ENCODE results near the gene AP3B2.
"Not testable (repeated sequence)": the region's sequence is repeated elsewhere in the genome, so short reads cannot be mapped to it uniquely, and the experiment has no call there.

The AP3B2 gene

DNA sequence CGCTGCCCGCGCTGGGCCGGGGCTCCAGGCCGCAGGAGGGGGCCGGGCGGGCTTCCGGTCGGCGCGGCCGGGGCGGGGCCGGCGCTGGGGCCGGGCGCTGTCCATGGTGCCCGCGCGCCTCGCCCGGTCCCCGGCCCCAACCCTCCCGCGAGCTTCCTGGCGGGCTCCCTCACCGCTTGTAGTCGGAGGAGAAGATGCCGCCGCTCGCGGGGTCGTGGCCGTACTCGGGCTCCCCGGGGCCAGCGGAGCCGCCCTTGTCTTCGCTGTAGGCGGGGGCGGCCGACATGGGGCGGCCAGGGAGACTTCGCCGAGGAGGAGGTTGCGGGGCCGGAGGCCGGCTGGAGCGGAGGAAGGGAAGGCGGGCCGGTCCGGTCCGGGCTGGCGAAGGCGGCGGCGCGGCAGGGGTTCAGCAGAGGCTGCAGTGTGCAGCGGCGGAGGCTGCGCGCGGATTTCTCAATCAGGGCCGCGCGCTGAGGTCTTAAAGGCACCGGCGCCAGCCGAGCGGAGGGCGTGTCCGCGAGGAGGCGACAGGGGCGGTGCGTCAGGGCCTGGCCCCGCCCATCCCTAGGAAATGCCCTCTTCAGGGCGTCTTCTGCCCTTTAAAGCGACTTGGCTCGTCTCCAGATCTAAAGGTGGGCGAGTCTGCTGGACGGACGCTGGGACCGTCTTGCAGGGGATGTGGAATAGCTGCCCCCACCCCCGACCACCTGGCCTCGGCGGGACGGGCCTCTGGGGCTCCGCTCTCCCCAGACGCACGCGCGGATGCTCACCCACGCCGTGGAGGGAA lies at the start of gene AP3B2:
Gene AP3B2, minus strand, starts transcription at position 455 of the 787 bp plus-strand sequence. Its CDS starts 169 bp downstream, at position 286.
- peak; percentile 62 for DNase-seq (ENCODE audit: low spot score)

DNA sequence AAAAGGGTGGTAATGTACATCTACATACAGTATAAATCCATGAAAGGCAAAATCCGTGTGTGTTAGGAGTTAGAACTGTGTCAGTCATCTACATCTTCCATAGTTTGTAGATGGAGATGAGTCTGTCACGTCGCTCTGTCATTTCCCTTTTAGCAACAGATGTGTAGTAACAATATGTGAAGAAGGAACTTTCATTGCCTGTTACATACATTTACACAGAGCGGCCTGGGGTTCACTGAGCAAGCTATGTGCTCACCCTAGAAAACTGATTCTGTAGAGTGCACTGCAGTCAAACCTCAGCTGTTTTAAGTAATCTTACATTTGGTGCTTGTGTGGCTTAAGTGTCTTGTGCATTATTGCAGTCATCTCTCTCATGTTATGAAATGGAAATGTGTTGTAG lies 41.6 kb upstream of the AP3B2 start:
- DNase-seq (ENCODE audit: low spot score) = no peak

- peak; percentile 28 for DNase-seq (ENCODE audit: low spot score)
These were observed 41.1 kb upstream of the AP3B2 start for GRCh38 chr15:82750831-82751180.

DNA sequence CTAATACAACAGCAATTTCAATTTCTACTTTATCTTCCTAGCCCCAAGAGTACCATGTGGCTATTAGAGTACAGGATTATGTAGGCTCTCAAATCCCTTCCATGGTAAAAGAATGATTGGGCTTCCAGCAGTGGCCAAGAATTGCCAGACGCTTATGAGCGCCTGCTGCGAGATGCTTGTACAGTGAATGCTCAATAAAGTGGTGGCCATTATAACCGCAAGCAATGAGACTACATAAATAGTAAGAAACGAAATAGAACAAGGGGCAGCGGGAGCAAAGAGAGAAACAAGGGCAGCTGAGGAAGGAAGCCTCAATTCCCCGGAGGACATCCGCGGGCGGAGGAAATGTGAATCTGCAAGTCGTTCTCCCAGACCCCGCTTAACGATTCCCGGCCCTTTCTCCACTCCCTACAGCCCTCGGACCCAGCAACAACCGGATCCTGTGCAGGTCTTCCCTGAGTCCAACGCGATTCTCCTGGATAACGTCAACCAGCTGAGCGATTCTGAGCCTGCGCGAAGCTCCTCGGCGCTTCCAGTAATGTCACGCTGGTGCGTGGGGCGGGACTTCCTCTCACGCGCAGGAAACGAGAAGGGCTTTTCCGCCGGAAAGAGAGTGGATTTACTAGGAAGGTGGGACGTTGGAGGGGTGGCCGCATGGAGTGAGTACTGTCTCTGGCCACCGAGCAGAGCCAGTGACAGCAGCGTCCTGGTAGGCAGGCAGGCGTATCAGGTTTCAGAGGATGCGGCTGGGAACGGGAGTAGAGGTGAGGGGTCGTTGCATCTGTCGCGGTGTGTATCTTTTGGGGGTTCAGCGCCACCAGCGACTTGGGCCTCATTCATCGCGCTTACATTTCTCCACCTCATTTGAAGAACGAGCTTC lies 40.5 kb upstream of the AP3B2 start:
- peak; percentile 85 for DNase-seq (ENCODE audit: low spot score)

GRCh38 chr15:82748315-82748714 lies 38.6 kb upstream of the AP3B2 start:
- DNase-seq (ENCODE audit: low spot score) = no peak

DNA sequence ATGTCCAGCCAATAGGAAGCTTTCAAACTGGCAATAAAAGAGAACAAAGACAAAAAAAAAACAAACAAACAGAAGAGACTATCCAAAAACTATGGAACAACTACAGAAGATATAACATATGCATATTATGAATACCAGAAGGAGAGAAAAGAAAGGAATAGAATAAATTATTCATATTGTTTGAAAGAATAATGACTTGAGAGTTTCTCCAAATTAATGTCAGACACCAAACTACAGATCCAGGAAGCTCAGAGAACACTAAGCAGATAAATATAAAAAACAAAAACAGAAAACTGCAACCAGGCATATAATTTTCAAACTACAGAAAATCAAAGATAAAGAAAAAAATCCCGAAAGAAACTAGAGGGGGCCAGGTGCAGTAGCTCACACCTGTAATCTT lies 34.1 kb upstream of the AP3B2 start:
- no peak for DNase-seq (ENCODE audit: low spot score)

GRCh38 chr15:82742134-82742533 lies 32.5 kb upstream of the AP3B2 start:
- no peak for DNase-seq (ENCODE audit: low spot score)

DNA sequence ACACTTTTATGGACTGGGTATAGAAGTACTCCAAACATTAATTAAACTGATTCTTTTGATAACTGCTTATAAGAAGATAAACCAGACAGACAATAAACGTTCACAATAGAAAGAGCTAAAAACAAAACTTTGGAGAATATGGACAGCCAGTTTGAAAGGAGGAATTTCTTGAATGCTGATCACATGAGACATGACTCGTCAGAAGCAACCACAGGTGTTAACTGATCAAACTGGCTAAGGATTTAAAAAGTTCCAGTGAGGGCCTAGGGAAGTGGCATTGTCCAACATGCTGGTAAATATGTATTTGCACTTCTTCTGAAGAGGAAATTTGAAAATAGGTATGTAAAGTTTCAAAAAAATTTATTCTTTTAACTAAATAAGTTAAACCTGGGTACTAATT lies 29.4 kb upstream of the AP3B2 start:
- DNase-seq (ENCODE audit: low spot score) = no peak

- no peak for DNase-seq (ENCODE audit: low spot score)
These were observed 28.3 kb upstream of the AP3B2 start for GRCh38 chr15:82737975-82738374.

DNA sequence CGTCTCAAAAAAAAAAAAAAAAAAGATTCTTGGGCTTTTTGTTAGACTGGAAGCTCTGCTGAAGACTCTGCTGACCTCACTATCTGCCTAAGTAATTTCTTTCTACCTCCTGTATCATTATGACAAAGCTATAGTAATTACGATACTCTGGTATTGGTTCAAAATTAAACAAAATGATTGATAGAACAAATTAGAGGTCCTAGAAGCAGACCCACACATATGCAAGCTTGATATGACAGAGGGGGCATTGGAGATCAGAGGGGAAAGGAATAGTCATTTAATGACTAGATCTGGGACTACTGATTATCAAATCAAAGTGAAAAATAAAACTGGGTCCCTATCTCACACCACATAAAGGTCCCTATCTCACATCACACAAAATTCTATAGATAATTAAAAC lies 21.9 kb upstream of the AP3B2 start:
- no peak for DNase-seq (ENCODE audit: low spot score)

DNA sequence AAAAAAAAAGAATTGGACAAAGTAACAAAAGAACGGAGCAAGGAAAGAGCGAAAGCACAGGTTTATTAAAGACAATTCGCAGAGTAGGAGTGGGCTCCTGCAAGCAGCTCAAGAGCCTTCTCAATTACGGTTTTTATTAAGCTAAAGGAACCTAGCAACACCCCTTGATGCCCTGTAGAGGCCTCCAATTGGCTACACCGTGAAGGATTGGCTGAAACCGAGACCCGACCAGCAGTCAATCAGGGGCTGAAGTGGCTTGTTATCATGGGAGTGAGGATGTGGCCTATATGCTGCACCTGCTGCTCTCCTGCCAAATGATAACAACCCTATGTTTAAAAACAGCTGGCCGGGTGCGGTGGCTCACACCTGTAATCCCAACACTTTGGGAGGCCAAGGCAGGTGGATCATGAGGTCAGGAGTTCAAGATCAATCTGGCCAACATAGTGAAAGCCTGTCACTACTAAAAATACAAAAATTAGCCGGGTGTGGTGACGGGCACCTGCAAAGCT lies 20.4 kb upstream of the AP3B2 start:
- no peak for DNase-seq (ENCODE audit: low spot score)

DNA sequence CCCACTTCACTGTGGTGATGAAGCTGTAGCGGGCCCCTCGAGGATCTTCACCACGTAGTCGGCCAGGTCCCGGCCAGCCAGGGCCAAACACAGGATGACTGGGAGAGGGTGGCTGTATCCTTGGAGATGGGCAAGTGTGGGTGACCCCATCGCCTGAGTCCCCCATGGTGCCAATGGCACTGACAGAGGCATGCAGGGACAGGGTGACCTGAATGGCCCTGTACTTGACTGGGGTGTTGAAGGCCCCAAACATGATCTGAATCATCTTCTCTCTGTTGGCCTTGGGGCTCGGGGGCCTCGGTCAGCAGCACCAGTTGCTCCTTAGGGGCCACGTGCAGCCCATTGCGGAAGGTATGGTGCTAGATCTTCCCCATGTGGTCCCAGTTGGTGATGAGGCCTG lies 17.1 kb upstream of the AP3B2 start:
- DNase-seq (ENCODE audit: low spot score) = no peak

- DNase-seq (ENCODE audit: low spot score) = no peak
These were observed 5.3 kb upstream of the AP3B2 start for GRCh38 chr15:82715003-82715402.

DNA sequence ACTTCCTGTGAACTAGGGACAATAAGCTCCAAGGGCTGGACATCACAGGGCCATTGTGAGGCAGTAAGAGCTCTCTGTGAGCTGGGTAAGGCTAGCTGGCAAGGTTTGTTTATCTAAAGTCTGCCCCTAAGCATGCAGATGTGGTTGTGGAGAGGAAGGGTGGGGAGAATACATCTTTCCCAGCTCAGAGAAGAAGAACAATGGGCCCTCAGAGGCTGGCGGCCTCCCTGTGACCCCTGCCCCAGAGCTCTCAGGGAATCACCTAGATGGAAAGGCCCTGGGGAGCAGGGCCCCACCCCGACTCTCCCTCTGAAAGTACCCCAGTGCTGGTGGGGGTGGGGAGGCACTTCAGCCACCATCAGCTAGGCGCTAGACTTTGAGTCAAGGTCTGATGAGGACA lies 4.3 kb upstream of the AP3B2 start:
- DNase-seq (ENCODE audit: low spot score) = no peak

- no peak for DNase-seq (ENCODE audit: low spot score)
These were observed 2.4 kb upstream of the AP3B2 start for GRCh38 chr15:82712036-82712435.

GRCh38 chr15:82710926-82711490 lies 1.3 kb upstream of the AP3B2 start:
- no peak for DNase-seq (ENCODE audit: low spot score)

DNA sequence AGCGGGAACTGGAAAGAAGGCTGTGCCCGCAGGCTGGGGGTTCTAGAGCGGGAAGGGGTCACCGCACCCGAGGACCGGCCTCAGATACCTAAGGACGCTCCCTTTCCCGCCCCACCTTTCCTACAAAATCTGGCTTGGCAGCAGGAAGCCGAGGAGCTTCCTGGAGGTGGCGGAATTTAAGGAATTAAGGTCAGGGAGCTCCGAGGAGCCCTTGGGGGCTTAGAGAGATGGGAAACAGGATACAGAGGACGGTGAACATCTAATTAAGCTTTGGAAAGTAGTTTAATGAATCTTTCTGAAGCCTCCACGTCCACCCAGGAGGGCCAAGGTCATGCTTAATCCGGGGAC lies 507 bp upstream of the AP3B2 start:
- DNase-seq (ENCODE audit: low spot score) = no peak

- no peak for DNase-seq (ENCODE audit: low spot score)
These were observed 624 bp downstream of the AP3B2 start for GRCh38 chr15:82709081-82709420.

GRCh38 chr15:82705856-82706255 lies 3.8 kb downstream of the AP3B2 start:
- DNase-seq (ENCODE audit: low spot score) = not testable (repeated sequence)

DNA sequence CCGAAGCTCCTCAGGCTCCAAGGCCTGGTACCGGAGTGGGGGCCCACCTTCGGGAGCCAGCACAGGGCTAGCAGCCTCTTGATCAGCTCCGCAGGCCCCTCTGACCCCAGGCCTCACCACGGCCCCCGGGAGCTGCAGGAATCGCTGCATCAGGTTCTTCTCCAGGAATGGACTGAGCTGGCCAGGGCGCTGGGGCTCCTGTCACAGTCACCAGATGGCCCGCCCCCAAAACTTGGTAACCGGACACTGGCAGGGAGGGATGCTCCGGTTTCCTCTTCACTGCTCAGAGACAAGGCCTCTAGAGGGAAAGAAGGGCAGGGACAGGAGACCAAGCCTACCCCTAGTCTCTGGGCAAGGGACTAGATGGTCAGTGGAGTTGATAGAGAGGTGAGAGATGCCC lies 9.9 kb downstream of the AP3B2 start:
- DNase-seq (ENCODE audit: low spot score) = no peak

- no peak for DNase-seq (ENCODE audit: low spot score)
These were observed 10.8 kb downstream of the AP3B2 start for GRCh38 chr15:82698711-82699345.

DNA sequence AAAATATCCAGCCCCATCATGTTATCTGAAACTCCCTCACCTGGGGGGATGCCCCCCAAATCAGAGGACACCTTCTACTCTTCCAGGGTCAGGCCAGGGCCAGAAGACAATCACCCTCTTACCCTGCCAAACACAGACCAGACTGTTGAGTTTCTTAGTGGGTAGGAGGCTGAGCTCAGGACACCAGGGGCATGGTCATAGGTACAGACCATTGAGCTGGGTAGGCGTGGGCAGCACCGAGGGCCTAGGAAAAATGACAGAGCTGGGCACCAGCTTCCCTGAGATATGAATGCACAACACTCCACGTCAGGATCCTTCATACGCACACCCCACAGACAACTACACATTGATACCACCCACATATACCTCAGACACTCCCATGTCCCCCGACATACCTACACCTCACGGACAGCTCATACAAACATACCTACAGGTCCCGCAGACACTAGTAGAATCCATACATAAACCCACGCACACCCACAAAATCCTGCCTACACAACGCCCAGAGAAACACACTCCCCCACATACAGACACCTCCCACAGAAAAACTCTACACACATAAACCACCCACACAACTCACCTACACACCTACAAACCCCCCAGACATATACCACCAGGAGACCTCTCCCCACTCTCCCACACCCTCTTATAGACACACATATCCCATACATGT lies 11.8 kb downstream of the AP3B2 start:
- DNase-seq (ENCODE audit: low spot score) = no peak
